ENCODE measurements around the gene PAN2. TPM values are rescaled to one million over a fixed set of nuclear protein-coding genes. Genes with fewer than 3 reads are reported as not detected.

PAN2 gene, protein sequence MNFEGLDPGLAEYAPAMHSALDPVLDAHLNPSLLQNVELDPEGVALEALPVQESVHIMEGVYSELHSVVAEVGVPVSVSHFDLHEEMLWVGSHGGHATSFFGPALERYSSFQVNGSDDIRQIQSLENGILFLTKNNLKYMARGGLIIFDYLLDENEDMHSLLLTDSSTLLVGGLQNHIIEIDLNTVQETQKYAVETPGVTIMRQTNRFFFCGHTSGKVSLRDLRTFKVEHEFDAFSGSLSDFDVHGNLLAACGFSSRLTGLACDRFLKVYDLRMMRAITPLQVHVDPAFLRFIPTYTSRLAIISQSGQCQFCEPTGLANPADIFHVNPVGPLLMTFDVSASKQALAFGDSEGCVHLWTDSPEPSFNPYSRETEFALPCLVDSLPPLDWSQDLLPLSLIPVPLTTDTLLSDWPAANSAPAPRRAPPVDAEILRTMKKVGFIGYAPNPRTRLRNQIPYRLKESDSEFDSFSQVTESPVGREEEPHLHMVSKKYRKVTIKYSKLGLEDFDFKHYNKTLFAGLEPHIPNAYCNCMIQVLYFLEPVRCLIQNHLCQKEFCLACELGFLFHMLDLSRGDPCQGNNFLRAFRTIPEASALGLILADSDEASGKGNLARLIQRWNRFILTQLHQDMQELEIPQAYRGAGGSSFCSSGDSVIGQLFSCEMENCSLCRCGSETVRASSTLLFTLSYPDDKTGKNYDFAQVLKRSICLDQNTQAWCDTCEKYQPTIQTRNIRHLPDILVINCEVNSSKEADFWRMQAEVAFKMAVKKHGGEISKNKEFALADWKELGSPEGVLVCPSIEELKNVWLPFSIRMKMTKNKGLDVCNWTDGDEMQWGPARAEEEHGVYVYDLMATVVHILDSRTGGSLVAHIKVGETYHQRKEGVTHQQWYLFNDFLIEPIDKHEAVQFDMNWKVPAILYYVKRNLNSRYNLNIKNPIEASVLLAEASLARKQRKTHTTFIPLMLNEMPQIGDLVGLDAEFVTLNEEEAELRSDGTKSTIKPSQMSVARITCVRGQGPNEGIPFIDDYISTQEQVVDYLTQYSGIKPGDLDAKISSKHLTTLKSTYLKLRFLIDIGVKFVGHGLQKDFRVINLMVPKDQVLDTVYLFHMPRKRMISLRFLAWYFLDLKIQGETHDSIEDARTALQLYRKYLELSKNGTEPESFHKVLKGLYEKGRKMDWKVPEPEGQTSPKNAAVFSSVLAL
- total RNA-seq (2022; extraction: Qiagen RNA extraction; ENCODE audit: low read depth), result 13.1 to 19.3 TPM (median 15.9 TPM) in 5 replicates

DNA sequence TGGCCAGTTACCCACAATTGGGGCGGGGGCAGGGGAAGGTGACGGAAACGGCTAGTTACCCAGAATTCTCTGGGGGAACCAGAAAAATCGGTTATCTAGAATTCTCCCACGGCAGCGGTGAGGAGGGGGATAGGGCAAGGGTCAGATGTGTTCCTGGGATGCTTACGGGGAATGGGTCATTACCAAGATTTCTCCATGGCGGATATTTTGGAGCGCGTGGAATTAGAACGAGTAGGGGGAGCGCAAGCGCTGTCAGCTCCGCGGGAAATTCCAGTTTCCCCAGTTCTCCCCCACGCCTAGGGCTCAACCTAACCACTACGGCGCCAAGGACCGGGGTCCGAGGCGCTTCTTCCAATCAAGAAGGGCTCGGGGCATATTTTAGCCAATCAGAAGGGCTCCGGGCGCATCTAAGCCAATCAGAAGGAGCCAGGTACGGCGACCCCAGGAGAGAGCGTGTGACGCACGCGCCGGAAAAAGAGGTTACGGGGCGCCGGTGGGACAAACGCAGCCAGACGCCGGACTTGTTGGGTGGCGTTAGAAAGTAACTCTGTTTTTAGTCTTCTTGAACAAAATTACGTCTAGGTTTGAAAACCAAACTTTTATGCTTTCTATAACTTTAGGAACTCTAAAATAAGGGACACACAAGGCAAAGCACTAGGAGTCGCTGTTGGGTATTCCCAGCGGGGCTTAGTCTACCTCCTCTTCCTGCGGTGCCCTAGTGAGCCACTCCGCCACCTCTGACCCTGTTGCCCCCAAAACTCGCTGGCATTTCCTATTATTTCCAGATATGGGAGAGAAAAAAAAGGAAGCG, at the start of gene PAN2:
Gene PAN2, minus strand, starts transcription at position 322 of the 811 bp plus-strand sequence. CDS start 906 bp downstream, outside the sequence.

DNA sequence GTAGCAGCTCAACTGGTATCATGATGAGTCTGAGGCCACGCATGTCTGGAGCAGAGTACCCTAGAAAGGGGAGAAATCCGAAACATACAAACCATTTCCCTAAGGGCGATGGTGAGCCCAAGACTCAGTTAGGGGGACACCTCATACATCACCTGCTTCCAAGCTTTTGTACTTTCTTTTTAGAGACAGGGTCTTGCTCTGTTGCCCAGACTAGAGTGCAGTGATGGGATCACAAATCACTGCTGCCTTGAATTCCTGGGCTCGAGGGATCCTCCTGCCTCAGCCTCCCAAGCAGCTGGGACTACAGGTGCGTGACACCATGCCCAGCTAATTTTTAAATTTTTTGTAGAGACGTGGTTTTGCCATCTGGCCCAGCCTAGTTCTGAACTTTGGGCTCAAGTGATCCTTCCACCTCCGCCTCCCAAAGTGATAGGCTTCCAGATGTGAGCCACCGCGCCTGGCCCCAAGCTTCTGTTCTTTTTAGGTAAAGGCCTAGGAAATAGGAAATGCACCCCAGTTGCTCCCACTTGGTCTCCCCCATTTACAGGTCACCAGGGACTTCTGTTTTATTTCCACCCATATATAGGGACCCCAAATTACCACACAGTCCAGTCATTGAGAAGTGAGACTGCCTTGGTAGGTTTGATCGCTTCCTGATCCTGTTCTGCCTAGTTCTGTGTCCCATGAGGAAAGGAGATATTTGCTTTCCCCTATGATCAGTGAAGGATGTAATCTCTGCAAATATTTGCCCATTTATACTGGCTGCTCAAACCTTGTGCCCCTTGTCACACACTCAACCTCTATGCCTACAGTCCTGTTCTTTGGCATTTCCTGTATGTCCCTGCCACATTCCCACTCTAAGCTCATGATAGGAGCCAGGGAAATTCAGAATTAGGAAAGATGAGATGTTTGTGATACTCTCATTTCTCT, 28.6 kb upstream of the PAN2 start, which contains the start of gene APOF:
Gene APOF, minus strand, starts transcription at position 728 of the 930 bp plus-strand sequence. Its CDS starts 112 bp downstream, at position 616.

DNA sequence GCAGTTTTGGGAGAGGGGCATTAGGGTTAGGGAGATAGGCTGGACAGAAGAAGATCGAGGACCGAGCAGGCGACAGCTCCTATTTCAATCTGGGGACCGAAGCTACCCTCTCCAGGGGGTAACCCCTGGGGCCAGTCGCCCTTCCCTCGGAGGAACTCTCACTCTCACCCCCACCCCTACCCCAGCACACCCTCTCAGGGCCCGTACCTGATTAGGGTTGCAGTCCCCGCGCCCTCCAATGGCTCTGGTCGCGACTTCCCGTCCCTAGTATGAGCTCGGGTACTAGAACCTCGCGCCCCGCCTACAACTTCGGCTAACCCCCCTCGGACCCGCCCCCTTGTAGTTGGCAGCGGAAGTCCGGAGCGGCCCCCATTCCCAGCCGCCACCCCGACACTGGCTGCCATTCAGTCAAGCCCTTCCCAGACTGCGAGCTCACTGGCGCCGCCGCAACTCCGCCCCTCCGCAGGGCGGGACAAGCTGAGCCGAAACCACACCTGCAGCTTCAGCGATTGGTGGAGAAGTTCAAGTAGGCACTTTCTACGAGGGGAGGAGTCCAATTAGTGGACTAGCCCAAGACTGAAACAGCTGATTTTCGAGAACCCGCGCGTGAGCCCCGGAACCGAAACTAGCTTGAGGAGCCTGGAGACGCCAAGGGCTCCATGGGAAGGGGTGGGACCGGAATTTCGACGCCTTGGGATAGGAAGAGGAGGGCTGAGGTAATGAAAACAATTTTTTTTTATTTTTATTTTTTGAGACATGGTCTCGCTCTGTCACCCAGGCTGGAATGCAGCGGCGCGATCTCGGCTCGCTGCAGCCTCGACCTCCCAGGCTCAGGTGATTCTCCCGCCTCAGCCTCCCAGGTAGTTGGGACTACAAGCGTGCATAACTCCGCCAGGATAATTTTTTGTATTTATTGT, 26.3 kb upstream of the PAN2 start, which contains the start of gene STAT2:
Gene STAT2, minus strand, starts transcription at position 257 of the 917 bp plus-strand sequence. CDS start 3,536 bp downstream, outside the sequence.

DNA sequence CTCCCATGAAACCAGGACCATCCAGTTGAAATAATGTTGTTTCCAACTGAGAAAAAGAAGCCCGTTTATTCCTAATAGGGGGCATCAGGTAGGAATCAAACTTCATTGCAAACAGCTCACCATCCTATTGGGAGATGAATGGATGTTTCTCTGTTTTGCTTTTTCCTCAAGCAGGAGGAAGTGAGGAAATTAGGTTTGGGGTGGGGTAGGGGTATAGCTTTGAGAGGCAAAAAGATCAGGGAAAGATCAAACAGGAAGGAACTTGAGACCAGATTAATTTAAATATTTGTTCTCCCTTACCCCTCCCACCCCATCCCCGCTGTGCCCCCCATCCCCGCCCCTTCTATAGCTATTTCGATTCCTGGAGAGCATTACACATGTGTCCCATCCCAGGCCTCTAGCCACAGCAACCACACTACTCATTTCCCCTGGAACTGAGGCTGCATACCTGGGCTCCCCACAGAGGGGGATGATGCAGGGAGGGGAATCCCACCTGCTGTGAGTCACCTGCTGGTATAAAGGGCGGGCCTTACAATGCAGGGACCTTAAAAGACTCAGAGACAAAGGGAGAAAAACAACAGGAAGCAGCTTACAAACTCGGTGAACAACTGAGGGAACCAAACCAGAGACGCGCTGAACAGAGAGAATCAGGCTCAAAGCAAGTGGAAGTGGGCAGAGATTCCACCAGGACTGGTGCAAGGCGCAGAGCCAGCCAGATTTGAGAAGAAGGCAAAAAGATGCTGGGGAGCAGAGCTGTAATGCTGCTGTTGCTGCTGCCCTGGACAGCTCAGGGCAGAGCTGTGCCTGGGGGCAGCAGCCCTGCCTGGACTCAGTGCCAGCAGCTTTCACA, 4.7 kb upstream of the PAN2 start, which contains the start of gene IL23A:
Gene IL23A, plus strand, starts transcription at position 577 of the 850 bp plus-strand sequence. Its CDS starts 161 bp downstream, at position 738.

DNA sequence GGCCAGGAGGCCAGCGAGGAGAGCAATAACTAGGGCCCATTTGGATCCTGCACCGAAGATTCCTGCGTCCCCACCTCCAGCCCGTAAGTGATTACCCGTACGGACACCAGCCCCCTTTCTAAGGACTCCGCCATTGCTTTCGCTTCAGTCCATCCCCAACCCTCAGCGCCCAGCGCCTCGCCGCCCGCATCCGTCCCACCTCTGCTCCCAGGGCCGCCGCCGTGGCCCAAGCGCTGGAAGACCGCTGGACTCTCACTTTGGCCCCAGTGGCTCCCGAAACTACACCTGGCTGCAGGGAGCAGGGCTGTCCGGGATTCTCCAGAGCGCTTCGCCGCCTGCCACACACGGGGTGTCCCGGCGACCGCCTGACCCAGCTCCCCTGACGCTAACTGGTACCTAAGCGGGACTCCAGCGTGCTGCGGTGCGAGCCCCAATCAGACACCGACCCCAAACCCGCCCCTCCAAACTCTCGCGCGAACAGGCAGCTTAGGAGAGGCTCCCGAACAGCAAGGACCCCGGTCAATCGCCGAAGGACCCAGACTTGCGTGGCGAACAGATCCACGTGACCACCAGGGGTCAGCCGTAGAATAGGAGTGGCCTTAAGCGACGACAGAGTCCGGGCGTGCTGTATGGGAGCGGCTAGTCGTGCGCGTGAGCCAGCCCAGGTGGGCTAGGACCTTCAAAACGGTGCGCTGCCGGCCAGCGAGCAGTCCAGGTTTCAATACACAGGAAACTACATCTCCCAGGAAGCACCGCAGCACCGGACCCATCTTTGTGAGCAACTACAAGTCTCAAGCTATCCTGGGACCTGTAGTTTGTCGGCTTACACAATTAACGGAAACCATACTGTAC, 18.0 kb downstream of the PAN2 start, which contains the start of gene CNPY2:
Gene CNPY2, minus strand, starts transcription at position 367 of the 852 bp plus-strand sequence. CDS start 771 bp downstream, outside the sequence.

DNA sequence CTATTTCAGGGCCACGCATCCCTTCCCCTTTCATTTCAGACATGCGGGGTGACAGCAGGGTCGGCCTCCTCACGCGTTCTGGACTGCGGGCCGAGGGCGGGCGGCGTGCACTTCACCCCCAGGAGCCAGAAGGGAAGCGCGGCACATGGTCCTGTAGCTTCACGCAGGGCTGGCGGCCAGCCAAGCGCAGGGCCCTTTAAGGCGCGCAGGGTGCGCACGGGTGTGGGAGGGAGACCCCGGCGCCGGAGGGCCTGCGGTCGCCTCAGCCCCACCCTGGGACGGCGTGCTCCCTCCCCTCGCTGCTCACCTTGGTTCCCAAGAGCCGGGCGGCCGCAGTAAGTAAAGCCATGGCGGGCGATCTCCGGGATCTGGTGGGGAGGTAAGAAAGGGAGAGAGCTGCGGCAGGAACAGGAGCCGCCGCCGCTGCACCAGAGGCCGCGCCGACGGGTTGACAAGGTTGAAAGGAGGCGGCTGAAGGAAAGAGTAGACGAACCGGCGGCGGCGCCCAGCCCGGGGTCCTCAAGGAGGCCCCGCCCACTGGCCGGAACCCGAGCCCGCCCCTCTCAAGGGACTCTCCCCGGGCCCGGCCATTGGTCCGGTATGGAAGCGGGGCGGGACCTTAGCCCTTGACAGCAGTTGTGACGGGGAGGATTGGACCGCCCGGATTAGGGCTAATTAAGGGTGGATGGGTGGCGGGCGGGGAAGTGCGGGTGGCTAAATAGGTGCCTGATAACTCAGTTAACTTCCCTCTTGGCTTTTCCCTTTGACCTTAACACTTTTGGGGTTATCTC, 33.8 kb downstream of the PAN2 start, which contains the start of gene CS:
Gene CS, minus strand, starts transcription at position 478 of the 791 bp plus-strand sequence. Its CDS starts 129 bp downstream, at position 349.

DNA sequence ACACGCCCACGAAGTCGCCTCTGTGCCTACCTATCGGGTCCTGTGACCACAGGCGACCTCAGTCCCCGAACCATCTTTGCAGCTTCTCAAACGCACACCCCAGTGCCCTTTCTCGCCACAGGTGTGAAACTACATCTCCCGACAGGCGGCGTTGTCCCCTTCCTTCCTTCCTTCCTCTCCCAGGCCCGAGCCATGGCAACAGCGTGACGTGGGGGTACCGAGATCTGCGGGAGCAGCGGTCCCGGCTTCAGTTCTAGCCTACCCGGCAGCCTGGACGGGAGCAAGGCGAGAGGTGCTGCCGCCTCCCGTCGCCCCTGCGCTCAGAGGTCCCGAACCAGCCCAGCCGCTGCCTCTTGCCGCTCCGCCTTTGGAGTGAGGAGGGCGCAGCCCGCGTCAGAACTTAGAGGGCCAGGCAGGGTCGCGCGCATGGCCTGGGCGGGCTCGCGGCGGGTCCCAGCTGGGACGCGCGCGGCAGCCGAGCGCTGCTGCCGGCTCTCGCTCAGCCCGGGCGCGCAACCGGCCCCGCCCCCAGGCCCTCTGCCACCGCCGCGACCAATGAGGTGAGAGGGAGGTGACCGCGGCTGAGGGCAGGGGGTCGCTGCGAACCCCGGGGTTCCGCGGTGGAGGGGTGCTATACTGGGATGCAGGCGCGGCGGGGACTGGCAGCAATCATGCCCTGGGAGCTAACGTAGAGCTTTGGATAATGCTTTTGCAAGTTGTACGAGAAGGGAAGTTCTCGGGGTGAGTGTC, 66.9 kb downstream of the PAN2 start, which contains the start of gene COQ10A:
Gene COQ10A, plus strand, starts transcription at position 250 of the 750 bp plus-strand sequence. Its CDS starts 177 bp downstream, at position 427.

Other genes with a start within 250 kb of the PAN2 start
- 283 to 329 TPM (median 289 TPM) in 5 replicates for gene PA2G4, start 229.4 kb downstream of the PAN2 start, total RNA-seq (2022; extraction: Qiagen RNA extraction; ENCODE audit: low read depth)
- gene RPL41, start 217.4 kb downstream of the PAN2 start, total RNA-seq (2022; extraction: Qiagen RNA extraction; ENCODE audit: low read depth), result 5,218 to 5,761 TPM (median 5,566 TPM) in 5 replicates
- gene ZC3H10, start 215.7 kb downstream of the PAN2 start, total RNA-seq (2022; extraction: Qiagen RNA extraction; ENCODE audit: low read depth), result 2.4 to 3.6 TPM (median 2.6 TPM) in 5 replicates
- gene ESYT1, start 205.7 kb downstream of the PAN2 start, total RNA-seq (2022; extraction: Qiagen RNA extraction; ENCODE audit: low read depth), result 63.1 to 68.1 TPM (median 65.7 TPM) in 5 replicates
- gene MYL6B, start 181.4 kb downstream of the PAN2 start, total RNA-seq (2022; extraction: Qiagen RNA extraction; ENCODE audit: low read depth), result 72.9 to 93.3 TPM (median 80.4 TPM) in 5 replicates
- 2,118 to 2,979 TPM (median 2,161 TPM) in 5 replicates for gene MYL6, start 175.6 kb downstream of the PAN2 start, total RNA-seq (2022; extraction: Qiagen RNA extraction; ENCODE audit: low read depth)
- 27.3 to 35.8 TPM (median 34.5 TPM) in 5 replicates for gene SMARCC2, start 144.5 kb downstream of the PAN2 start, total RNA-seq (2022; extraction: Qiagen RNA extraction; ENCODE audit: low read depth)
- gene RNF41, start 112.1 kb downstream of the PAN2 start, total RNA-seq (2022; extraction: Qiagen RNA extraction; ENCODE audit: low read depth), result 20.0 to 27.0 TPM (median 24.3 TPM) in 5 replicates
- gene NABP2, start 109.7 kb downstream of the PAN2 start, total RNA-seq (2022; extraction: Qiagen RNA extraction; ENCODE audit: low read depth), result 53.0 to 66.2 TPM (median 57.4 TPM) in 5 replicates
- 0.34 TPM in 1 of 5 replicates, not detected in the others for gene SLC39A5, start 103.9 kb downstream of the PAN2 start, total RNA-seq (2022; extraction: Qiagen RNA extraction; ENCODE audit: low read depth)
- 37.2 to 45.2 TPM (median 43.7 TPM) in 5 replicates for gene ANKRD52, start 75.6 kb downstream of the PAN2 start, total RNA-seq (2022; extraction: Qiagen RNA extraction; ENCODE audit: low read depth)
- gene COQ10A, start 67.1 kb downstream of the PAN2 start, total RNA-seq (2022; extraction: Qiagen RNA extraction; ENCODE audit: low read depth), result 16.2 to 17.4 TPM (median 17.0 TPM) in 5 replicates
- 153 to 169 TPM (median 159 TPM) in 5 replicates for gene CS, start 33.7 kb downstream of the PAN2 start, total RNA-seq (2022; extraction: Qiagen RNA extraction; ENCODE audit: low read depth)
- 115 to 162 TPM (median 149 TPM) in 5 replicates for gene CNPY2, start 18.0 kb downstream of the PAN2 start, total RNA-seq (2022; extraction: Qiagen RNA extraction; ENCODE audit: low read depth)
- gene IL23A, start 4.9 kb upstream of the PAN2 start, total RNA-seq (2022; extraction: Qiagen RNA extraction; ENCODE audit: low read depth), result 0.21 to 0.70 TPM (median 0.49 TPM) in 4 of 5 replicates, not detected in the other
- 9.8 to 13.2 TPM (median 11.6 TPM) in 5 replicates for gene STAT2, start 26.1 kb upstream of the PAN2 start, total RNA-seq (2022; extraction: Qiagen RNA extraction; ENCODE audit: low read depth)
- not detected in 5 replicates for gene APOF, start 28.9 kb upstream of the PAN2 start, total RNA-seq (2022; extraction: Qiagen RNA extraction; ENCODE audit: low read depth)
- 32.5 to 39.5 TPM (median 35.5 TPM) in 5 replicates for gene TIMELESS, start 115.4 kb upstream of the PAN2 start, total RNA-seq (2022; extraction: Qiagen RNA extraction; ENCODE audit: low read depth)
- gene MIP, start 120.7 kb upstream of the PAN2 start, total RNA-seq (2022; extraction: Qiagen RNA extraction; ENCODE audit: low read depth), result 0.14 TPM in 1 of 5 replicates, not detected in the others
- 1.7 to 2.0 TPM (median 1.9 TPM) in 5 replicates for gene SPRYD4, start 134.6 kb upstream of the PAN2 start, total RNA-seq (2022; extraction: Qiagen RNA extraction; ENCODE audit: low read depth)
- 0.08 to 0.37 TPM (median 0.31 TPM) in 4 of 5 replicates, not detected in the other for gene GLS2, start 154.2 kb upstream of the PAN2 start, total RNA-seq (2022; extraction: Qiagen RNA extraction; ENCODE audit: low read depth)
- 8.6 to 11.0 TPM (median 10.8 TPM) in 5 replicates for gene RBMS2, start 187.8 kb upstream of the PAN2 start, total RNA-seq (2022; extraction: Qiagen RNA extraction; ENCODE audit: low read depth)